Measurements from ENCODE around the gene CIZ1.
"Not testable (repeated sequence)": the region's sequence is repeated elsewhere in the genome, so short reads cannot be mapped to it uniquely, and the experiment has no call there.

Gene CIZ1

GRCh38 chr9:128138001-128138400 is 53.4 kb downstream of the CIZ1 start:
- no peak for TF ChIP-seq CTCF (IDR thresholded peaks at IDR 0.05; ENCODE audit: low read depth, low read length)
- H3K4me3 ChIP-seq (ENCODE audit: low read depth, low read length), result no peak overlapping the region

- H3K4me3 ChIP-seq (ENCODE audit: low read depth, low read length), result no peak overlapping the region
- TF ChIP-seq CTCF (IDR thresholded peaks at IDR 0.05; ENCODE audit: low read depth, low read length), result no peak
These were observed 54.3 kb downstream of the CIZ1 start for GRCh38 chr9:128136816-128137793.

GRCh38 chr9:128135561-128135960 is 55.8 kb downstream of the CIZ1 start:
- not testable (repeated sequence) for H3K4me3 ChIP-seq (ENCODE audit: low read depth, low read length)

GRCh38 chr9:128132139-128132538 is 59.2 kb downstream of the CIZ1 start:
- not testable (repeated sequence) for H3K4me3 ChIP-seq (ENCODE audit: low read depth, low read length)

GRCh38 chr9:128131346-128131745 is 60.0 kb downstream of the CIZ1 start:
- H3K4me3 ChIP-seq (ENCODE audit: low read depth, low read length), result not testable (repeated sequence)

- H3K4me3 ChIP-seq (ENCODE audit: low read depth, low read length), result not testable (repeated sequence)
These were observed 60.7 kb downstream of the CIZ1 start for GRCh38 chr9:128130651-128131050.

GRCh38 chr9:128129976-128130590 is 61.3 kb downstream of the CIZ1 start:
- TF ChIP-seq CTCF (IDR thresholded peaks at IDR 0.05; ENCODE audit: low read depth, low read length), result peak; percentile 14; the same call in 1 of the 2 replicates

GRCh38 chr9:128128836-128129590 is 62.4 kb downstream of the CIZ1 start:
- no peak for TF ChIP-seq CTCF (IDR thresholded peaks at IDR 0.05; ENCODE audit: low read depth, low read length)
- peak overlapping the region; percentile 87 for H3K4me3 ChIP-seq (ENCODE audit: low read depth, low read length)

More at GRCh38 chr9:128129976-128130590, 61.3 kb downstream of the CIZ1 start:
- not testable (repeated sequence) for H3K4me3 ChIP-seq (ENCODE audit: low read depth, low read length)
